Prostate gland (tissue), 2 donors: ENCODE measurements around the gene MAP1S.

Experiments used
- POLR2A ChIP-seq: fragments of 450-650 bp; IDR thresholded peaks from one replicate; pipeline ENCODE4 v1.6.1; 2016; ENCODE audit warnings: antibody characterized with exemption, mild to moderate bottlenecking
- TF ChIP-seq, protein P1 (sequence below), 4 experiments: fragments of 200-600 bp in 2 of 4; fragments of 450-650 bp in 2 of 4; sonication (generic) in 2 of 4; IDR thresholded peaks; 1 replicate in 3 of 4; 2 replicates in 1 of 4; pipeline ENCODE4 v1.5.1; 2016 to 2019; ENCODE audit warnings: antibody characterized with exemption in 4 of 4, mild to moderate bottlenecking in 2 of 4, moderate library complexity in 2 of 4

DNA sequence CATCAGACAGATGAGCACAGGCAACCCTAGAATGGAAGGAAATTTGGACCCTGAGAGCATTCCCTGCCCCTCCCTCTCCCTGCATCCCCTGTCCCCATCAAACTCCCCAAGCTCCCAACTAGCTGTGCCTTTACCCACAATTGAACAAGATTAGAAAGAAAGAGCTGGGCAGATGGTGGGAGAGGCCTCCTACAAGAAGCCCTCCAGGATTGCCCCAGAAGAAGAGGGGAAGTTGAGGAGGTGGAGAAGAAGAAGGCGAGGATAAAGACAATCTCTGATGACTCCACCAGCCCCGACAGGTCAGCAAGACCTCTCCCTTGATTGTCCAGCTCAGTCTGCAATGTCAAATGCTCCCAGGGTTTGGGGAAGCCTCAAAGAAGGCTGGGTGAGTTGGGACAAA lies 43.0 kb upstream of the MAP1S start:
- TF ChIP-seq, protein P1, sequence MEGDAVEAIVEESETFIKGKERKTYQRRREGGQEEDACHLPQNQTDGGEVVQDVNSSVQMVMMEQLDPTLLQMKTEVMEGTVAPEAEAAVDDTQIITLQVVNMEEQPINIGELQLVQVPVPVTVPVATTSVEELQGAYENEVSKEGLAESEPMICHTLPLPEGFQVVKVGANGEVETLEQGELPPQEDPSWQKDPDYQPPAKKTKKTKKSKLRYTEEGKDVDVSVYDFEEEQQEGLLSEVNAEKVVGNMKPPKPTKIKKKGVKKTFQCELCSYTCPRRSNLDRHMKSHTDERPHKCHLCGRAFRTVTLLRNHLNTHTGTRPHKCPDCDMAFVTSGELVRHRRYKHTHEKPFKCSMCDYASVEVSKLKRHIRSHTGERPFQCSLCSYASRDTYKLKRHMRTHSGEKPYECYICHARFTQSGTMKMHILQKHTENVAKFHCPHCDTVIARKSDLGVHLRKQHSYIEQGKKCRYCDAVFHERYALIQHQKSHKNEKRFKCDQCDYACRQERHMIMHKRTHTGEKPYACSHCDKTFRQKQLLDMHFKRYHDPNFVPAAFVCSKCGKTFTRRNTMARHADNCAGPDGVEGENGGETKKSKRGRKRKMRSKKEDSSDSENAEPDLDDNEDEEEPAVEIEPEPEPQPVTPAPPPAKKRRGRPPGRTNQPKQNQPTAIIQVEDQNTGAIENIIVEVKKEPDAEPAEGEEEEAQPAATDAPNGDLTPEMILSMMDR (IDR thresholded peaks at IDR 0.05) = no peak
- no peak for TF ChIP-seq POLR2A
